ENCODE data around the gene BCL2.

DNA sequence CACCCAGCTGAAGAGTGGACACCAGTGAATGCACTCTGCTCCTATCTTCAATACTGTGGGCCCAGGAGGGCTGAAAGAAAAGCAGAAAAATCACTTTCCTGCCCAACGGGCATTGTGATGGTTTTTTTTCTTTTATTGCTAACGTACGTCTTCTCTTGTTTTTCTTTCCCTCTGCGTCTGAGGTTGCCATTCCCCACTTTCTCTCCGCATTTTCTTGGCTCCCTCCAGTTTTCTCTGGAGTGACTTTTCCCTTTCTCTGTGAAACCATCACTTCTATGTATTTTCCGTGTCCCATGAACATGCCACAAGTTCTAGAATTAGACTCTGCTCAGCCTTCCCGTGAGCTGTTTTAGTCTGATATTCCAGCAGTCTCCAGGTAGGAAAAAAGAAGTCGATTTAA lies 169.2 kb downstream of the BCL2 start:
- TF ChIP-seq, protein P1, sequence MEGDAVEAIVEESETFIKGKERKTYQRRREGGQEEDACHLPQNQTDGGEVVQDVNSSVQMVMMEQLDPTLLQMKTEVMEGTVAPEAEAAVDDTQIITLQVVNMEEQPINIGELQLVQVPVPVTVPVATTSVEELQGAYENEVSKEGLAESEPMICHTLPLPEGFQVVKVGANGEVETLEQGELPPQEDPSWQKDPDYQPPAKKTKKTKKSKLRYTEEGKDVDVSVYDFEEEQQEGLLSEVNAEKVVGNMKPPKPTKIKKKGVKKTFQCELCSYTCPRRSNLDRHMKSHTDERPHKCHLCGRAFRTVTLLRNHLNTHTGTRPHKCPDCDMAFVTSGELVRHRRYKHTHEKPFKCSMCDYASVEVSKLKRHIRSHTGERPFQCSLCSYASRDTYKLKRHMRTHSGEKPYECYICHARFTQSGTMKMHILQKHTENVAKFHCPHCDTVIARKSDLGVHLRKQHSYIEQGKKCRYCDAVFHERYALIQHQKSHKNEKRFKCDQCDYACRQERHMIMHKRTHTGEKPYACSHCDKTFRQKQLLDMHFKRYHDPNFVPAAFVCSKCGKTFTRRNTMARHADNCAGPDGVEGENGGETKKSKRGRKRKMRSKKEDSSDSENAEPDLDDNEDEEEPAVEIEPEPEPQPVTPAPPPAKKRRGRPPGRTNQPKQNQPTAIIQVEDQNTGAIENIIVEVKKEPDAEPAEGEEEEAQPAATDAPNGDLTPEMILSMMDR (IDR thresholded peaks at IDR 0.05) = no peak
- TF ChIP-seq POLR2AphosphoS5 (IDR thresholded peaks at IDR 0.05) = no peak

Data from prostate gland (tissue), 2 donors.